ENCODE results near the gene CBLN1. TPM values are rescaled to one million over a fixed set of nuclear protein-coding genes. Genes with fewer than 3 reads are reported as not detected.

CBLN1 gene
- total RNA-seq, 4 donors from 2014 or later, result 0.32 TPM; not detected in 3

DNA sequence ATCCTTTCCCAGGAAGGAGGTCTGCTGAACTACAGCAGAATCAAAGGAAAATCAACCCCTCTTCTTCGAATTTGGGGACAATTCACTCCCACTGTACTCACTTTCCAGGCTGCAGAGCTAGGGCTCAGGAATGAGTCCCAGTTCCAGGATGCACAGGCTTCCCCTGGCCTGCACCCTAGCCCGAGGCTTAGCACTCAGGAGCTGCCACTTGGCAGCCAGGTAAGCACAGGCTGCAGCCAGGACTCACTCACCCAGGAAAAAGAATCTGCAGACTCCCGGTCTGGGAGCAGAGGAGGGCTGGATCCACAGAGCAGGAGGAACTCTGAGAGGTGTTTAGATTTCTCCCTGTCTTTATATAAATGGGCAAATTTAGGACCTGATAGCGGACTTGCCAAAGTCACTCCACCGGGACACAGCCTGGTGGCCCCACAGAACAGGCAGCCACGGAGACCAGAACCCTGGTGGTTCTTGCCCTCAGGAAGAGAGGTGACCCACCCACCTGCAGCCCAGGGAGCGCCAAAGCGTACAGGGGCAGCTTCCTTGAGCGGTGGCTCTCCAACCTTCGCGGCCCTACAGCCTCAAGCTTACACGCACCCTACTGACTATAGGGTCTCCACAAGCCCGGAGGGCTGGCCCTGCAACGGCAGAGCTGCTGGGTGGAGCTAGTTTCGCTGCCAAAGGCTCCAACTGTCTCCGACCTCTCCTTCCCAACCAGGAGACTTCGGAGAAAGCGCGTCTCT lies 4.8 kb downstream of the CBLN1 start:
- H3K27me3 ChIP-seq, result peaks cover 97% of the 10 kb centered on the region
- intact Hi-C loops (cut with DNase I; ENCODE audit: low total_unique reads), result no loop called here

DNA sequence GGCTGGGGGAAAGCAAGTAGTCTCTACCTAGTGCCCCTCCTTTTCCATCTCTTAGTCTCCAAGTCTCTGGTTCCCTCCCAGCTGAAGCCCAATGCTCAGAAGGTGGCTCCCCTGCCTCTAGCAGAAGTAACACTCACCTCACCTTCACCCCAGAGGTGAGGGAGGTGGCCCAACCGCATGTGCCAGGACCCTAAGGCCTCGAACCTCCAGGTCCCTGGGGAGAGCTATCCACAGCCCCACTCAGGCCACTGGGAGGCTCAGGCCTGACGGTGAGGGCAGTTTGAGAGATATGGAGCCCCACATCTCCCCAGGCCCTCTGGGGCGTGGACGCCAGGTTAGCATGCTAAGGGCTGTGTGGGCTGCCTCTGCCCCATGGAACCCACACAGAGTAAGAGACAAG lies 5.8 kb downstream of the CBLN1 start:
- in situ Hi-C loops (cut with MboI; ENCODE audit: low pct_ligation_motif_present in 1 of 4, low pct_unique_long_range_greater_than_20kb in 1 of 4, low sequenced_read_pairs in 3 of 4), result no loop called here
- TF ChIP-seq EP300 (IDR thresholded peaks at IDR 0.05; ENCODE audit: low read depth) (no peak), POLR2A (IDR thresholded peaks at IDR 0.05) (no peak), POLR2AphosphoS5 (IDR thresholded peaks at IDR 0.05) (no peak)
- TF ChIP-seq, protein P1, sequence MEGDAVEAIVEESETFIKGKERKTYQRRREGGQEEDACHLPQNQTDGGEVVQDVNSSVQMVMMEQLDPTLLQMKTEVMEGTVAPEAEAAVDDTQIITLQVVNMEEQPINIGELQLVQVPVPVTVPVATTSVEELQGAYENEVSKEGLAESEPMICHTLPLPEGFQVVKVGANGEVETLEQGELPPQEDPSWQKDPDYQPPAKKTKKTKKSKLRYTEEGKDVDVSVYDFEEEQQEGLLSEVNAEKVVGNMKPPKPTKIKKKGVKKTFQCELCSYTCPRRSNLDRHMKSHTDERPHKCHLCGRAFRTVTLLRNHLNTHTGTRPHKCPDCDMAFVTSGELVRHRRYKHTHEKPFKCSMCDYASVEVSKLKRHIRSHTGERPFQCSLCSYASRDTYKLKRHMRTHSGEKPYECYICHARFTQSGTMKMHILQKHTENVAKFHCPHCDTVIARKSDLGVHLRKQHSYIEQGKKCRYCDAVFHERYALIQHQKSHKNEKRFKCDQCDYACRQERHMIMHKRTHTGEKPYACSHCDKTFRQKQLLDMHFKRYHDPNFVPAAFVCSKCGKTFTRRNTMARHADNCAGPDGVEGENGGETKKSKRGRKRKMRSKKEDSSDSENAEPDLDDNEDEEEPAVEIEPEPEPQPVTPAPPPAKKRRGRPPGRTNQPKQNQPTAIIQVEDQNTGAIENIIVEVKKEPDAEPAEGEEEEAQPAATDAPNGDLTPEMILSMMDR (IDR thresholded peaks at IDR 0.05), result no peak
- no peak for DNase-seq
- 43% methylated on average over 5 of the region's 5 CpGs; no CpG with 5 or more reads in 1 of the 2 donors for WGBS, 2 donors (ENCODE audit: low coverage in 1 of 2)
- peaks cover 93% of the 10 kb centered on the region for H3K27me3 ChIP-seq
- no peak overlapping the region for H3K4me3 ChIP-seq
- H3K36me3 ChIP-seq, result no peaks in the 10 kb centered on the region
- H3K27ac ChIP-seq, result no peak overlapping the region
- H3K4me1 ChIP-seq, result peaks cover 0 to 30% (median 8%) of the 10 kb centered on the region in 4 donors
- intact Hi-C loops (cut with DNase I; ENCODE audit: low total_unique reads), result no loop called here
- H3K9me3 ChIP-seq, result no peaks in the 10 kb centered on the region

More for the DNA sequence above, 4.8 kb downstream of the CBLN1 start:
- DNase-seq, result no peak
- no peak overlapping the region for H3K27ac ChIP-seq
- peaks cover 0 to 36% (median 14%) of the 10 kb centered on the region in 4 donors for H3K4me1 ChIP-seq
- no peaks in the 10 kb centered on the region for H3K9me3 ChIP-seq
- no peak for TF ChIP-seq EP300 (IDR thresholded peaks at IDR 0.05; ENCODE audit: low read depth)
- no peak for TF ChIP-seq POLR2AphosphoS5 (IDR thresholded peaks at IDR 0.05)
- TF ChIP-seq, protein P1 (IDR thresholded peaks at IDR 0.05), result no peak
- no peak for TF ChIP-seq POLR2A (IDR thresholded peaks at IDR 0.05)
- WGBS, 2 donors (ENCODE audit: low coverage in 1 of 2), result 26 to 33% methylated on average over 3 to 19 of the region's 19 CpGs
- in situ Hi-C loops (cut with MboI; ENCODE audit: low pct_ligation_motif_present in 1 of 4, low pct_unique_long_range_greater_than_20kb in 1 of 4, low sequenced_read_pairs in 3 of 4), result no loop called here
- H3K4me3 ChIP-seq, result no peak overlapping the region
- H3K36me3 ChIP-seq, result no peaks in the 10 kb centered on the region

DNA sequence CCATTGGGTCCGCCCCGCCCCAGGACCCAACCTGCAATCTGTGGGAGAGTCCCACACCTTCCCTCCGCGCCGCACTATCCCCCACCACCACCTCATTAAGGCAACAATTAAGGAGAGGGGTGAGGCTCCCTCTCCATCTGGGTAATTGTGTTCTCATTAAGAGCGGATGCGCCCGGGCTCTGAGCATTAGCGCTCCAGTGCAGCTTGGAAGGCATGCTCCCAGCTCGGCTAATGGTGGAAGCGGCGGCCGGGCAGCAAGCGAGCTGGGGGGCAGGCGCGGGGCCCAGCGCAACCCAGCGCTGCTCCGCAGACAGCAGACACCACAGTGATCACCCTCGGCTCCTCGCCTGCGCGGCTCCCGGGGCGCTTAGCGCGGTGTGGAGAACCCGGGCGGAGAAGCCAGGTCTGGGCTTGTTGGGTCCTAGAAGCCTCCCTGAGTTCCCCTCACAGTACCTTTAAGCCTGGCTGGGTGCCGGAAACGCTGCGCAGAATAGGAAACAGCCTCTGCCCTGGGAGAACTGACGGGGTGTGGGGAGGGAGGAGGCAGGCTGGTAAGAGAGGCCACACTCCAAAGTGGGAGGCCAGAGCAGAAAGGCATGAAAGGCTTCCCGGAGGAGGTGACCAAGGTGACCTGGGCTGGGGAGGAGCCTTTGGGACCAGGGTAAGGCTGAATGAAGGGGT lies 6.4 kb downstream of the CBLN1 start:
- intact Hi-C loops (cut with DNase I; ENCODE audit: low total_unique reads) (no loop called here), in situ Hi-C loops (cut with MboI; ENCODE audit: low pct_ligation_motif_present in 1 of 4, low pct_unique_long_range_greater_than_20kb in 1 of 4, low sequenced_read_pairs in 3 of 4) (no loop called here)
- Histone ChIP-seq H3K36me3 (no peaks in the 10 kb centered on the region), H3K4me3 (no peak overlapping the region), H3K4me1 (peaks cover 0 to 24% (median 5%) of the 10 kb centered on the region in 4 donors), H3K27ac (no peak overlapping the region), H3K9me3 (no peaks in the 10 kb centered on the region), H3K27me3 (peaks cover 86% of the 10 kb centered on the region)
- 7 to 19% methylated on average over 2 to 34 of the region's 34 CpGs for WGBS, 2 donors (ENCODE audit: low coverage in 1 of 2)
- DNase-seq, result no peak
- TF ChIP-seq POLR2A (IDR thresholded peaks at IDR 0.05) (no peak), POLR2AphosphoS5 (IDR thresholded peaks at IDR 0.05) (no peak), EP300 (IDR thresholded peaks at IDR 0.05; ENCODE audit: low read depth) (no peak)
- TF ChIP-seq, protein P1 (IDR thresholded peaks at IDR 0.05), result no peak

DNA sequence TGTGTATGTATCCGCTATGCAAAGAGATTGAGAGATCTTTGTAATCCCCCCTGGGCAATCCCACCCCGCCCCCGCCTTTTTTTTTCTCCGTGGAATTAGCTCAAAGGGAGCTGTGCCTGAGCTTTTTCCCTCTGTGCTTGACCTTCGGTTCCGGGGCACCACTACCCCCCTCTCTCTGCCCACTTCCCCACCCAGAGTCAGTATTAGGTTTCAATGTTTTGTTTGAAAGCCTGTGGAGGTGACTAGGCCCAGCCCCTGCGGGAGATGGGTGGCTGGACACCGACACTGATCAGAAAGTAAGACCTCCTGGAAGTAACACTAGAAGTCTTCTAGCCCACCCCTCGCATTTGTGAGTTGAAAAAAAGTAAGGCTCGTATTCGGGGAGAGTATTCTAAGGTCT lies 7.0 kb downstream of the CBLN1 start:
- in situ Hi-C loops (cut with MboI; ENCODE audit: low pct_ligation_motif_present in 1 of 4, low pct_unique_long_range_greater_than_20kb in 1 of 4, low sequenced_read_pairs in 3 of 4) (no loop called here), intact Hi-C loops (cut with DNase I; ENCODE audit: low total_unique reads) (no loop called here)
- H3K27ac ChIP-seq, result no peak overlapping the region
- no peak for TF ChIP-seq EP300 (IDR thresholded peaks at IDR 0.05; ENCODE audit: low read depth)
- TF ChIP-seq, protein P1 (IDR thresholded peaks at IDR 0.05), result no peak
- no peak for TF ChIP-seq POLR2A (IDR thresholded peaks at IDR 0.05)
- TF ChIP-seq POLR2AphosphoS5 (IDR thresholded peaks at IDR 0.05), result no peak
- WGBS, 2 donors (ENCODE audit: low coverage in 1 of 2), result 14% methylated on average over 11 of the region's 11 CpGs; no CpG with 5 or more reads in 1 of the 2 donors
- no peaks in the 10 kb centered on the region for H3K36me3 ChIP-seq
- no peaks in the 10 kb centered on the region for H3K9me3 ChIP-seq
- no peak for DNase-seq
- no peak overlapping the region for H3K4me3 ChIP-seq
- peaks cover 0 to 18% (median 2%) of the 10 kb centered on the region in 4 donors for H3K4me1 ChIP-seq
- peaks cover 80% of the 10 kb centered on the region for H3K27me3 ChIP-seq

All from transverse colon (tissue), 4 donors.